Endothelial cell of umbilical vein (primary cell): ENCODE data around the gene THEM5.
A peak's percentile ranks its signal among the peaks of the same experiment; 100 is the strongest.

Source experiments
- FOS ChIP-seq: IDR thresholded peaks from 2 replicates; pipeline ENCODE4 v1.6.1; 2011; ENCODE audit warnings: mild to moderate bottlenecking, low read length, moderate library complexity, borderline replicate concordance; ENCODE audit not compliant: insufficient read depth
- POLR2A ChIP-seq: IDR thresholded peaks from 2 replicates; pipeline ENCODE4 v1.6.1; 2012; ENCODE audit warnings: low read depth, mild to moderate bottlenecking, control low read depth, low read length
- POLR2AphosphoS5 ChIP-seq: IDR thresholded peaks from 2 replicates; pipeline ENCODE4 v1.6.1; 2012; ENCODE audit warnings: low read depth, mild to moderate bottlenecking, control low read depth, low read length, moderate library complexity; ENCODE audit not compliant: insufficient read depth
- TF ChIP-seq, protein P1 (sequence below), 2 donors: IDR thresholded peaks; 1 replicate in 1 of 2; 2 replicates in 1 of 2; pipeline ENCODE4 v1.5.1; 2011; ENCODE audit warnings: low read length in 2 of 2, mild to moderate bottlenecking in 2 of 2, moderate library complexity in 2 of 2, control low read depth in 1 of 2, inconsistent platforms in 1 of 2, low read depth in 1 of 2; ENCODE audit not compliant: insufficient read depth in 1 of 2; ENCODE audit errors: extremely low read depth in 1 of 2

DNA sequence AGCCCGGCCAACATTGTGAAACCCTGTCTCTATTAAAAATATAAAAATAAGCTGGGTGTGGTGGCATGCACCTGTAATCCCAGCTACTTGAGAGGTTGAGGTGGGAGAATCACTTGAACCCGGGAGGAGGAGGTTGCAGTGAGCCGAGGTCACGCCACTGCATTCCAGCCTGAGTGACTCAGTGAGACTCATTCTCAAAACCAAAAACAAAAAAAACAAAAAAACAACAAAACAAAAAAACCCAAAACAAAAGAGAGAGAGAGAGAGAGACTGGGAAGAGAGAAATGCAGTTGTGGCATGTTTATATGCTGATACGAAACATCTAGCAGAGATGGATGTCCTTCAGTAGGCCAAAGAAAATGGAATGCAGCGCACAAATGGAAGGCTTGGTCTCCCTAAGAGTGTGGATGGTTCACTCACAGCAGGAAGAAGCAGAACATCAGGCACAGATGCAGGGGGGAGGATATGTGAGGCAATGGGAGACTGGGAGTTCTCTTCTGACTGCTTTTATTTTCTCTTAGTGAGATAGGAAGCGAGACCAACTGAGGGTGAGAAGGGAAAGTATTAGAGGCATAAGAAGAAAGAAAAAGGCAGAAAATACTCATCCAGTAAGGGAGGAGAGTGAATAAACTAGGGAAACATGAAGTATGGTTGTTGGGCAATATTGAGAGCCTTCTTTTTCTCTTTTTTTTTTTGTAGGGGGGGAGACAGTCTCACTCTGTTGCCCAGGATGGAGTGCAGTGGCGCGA, 39.8 kb upstream of the THEM5 start:
- TF ChIP-seq POLR2A, result no peak
- TF ChIP-seq, protein P1, sequence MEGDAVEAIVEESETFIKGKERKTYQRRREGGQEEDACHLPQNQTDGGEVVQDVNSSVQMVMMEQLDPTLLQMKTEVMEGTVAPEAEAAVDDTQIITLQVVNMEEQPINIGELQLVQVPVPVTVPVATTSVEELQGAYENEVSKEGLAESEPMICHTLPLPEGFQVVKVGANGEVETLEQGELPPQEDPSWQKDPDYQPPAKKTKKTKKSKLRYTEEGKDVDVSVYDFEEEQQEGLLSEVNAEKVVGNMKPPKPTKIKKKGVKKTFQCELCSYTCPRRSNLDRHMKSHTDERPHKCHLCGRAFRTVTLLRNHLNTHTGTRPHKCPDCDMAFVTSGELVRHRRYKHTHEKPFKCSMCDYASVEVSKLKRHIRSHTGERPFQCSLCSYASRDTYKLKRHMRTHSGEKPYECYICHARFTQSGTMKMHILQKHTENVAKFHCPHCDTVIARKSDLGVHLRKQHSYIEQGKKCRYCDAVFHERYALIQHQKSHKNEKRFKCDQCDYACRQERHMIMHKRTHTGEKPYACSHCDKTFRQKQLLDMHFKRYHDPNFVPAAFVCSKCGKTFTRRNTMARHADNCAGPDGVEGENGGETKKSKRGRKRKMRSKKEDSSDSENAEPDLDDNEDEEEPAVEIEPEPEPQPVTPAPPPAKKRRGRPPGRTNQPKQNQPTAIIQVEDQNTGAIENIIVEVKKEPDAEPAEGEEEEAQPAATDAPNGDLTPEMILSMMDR (IDR thresholded peaks at IDR 0.05; ENCODE audit: extremely low read depth in 1 of 2, insufficient read depth in 1 of 2, low read depth in 1 of 2, low read length in 2 of 2), result no peak
- TF ChIP-seq POLR2AphosphoS5, result no peak
- peak; percentile 10 for TF ChIP-seq FOS
